Measurements from ENCODE around the gene BAIAP2L2.

The BAIAP2L2 gene

GRCh38 chr22:38067761-38068360 is 42.6 kb downstream of the BAIAP2L2 start:
- DNase-seq (ENCODE audit: low spot score), result no peak

GRCh38 chr22:38067028-38067415 is 43.5 kb downstream of the BAIAP2L2 start:
- DNase-seq (ENCODE audit: low spot score), result no peak

GRCh38 chr22:38066381-38067027 is 44.0 kb downstream of the BAIAP2L2 start:
- no peak for DNase-seq (ENCODE audit: low spot score)

GRCh38 chr22:38065539-38065938 is 44.9 kb downstream of the BAIAP2L2 start:
- no peak for DNase-seq (ENCODE audit: low spot score)

- no peak for DNase-seq (ENCODE audit: low spot score)
Measured at GRCh38 chr22:38062791-38063190, 47.7 kb downstream of the BAIAP2L2 start.

- peak; percentile 94 for DNase-seq (ENCODE audit: low spot score)
Measured at GRCh38 chr22:38056969-38057891, 53.3 kb downstream of the BAIAP2L2 start, which contains the start of gene PICK1. Gene PICK1 (plus strand): TSS chr22:38057404. CDS start chr22:38057810, 406 bp downstream.

GRCh38 chr22:38051900-38052862 is 58.3 kb downstream of the BAIAP2L2 start:
- DNase-seq (ENCODE audit: low spot score), result peak; percentile 92

GRCh38 chr22:38051261-38051660 is 59.2 kb downstream of the BAIAP2L2 start:
- DNase-seq (ENCODE audit: low spot score), result no peak

GRCh38 chr22:38050720-38051119 is 59.8 kb downstream of the BAIAP2L2 start:
- DNase-seq (ENCODE audit: low spot score), result no peak

GRCh38 chr22:38049812-38050619 is 60.5 kb downstream of the BAIAP2L2 start:
- no peak for DNase-seq (ENCODE audit: low spot score)

GRCh38 chr22:38046070-38046748 is 64.3 kb downstream of the BAIAP2L2 start:
- DNase-seq (ENCODE audit: low spot score), result no peak

GRCh38 chr22:38043151-38044039 is 67.1 kb downstream of the BAIAP2L2 start:
- no peak for DNase-seq (ENCODE audit: low spot score)

- DNase-seq (ENCODE audit: low spot score), result no peak
Measured at GRCh38 chr22:38042488-38042790, 68.0 kb downstream of the BAIAP2L2 start.

GRCh38 chr22:38041760-38042487 is 68.6 kb downstream of the BAIAP2L2 start:
- DNase-seq (ENCODE audit: low spot score), result no peak

- no peak for DNase-seq (ENCODE audit: low spot score)
Measured at GRCh38 chr22:38040953-38041759, 69.3 kb downstream of the BAIAP2L2 start.

GRCh38 chr22:38038890-38039812 is 71.3 kb downstream of the BAIAP2L2 start:
- DNase-seq (ENCODE audit: low spot score), result no peak

GRCh38 chr22:38038426-38038825 is 72.1 kb downstream of the BAIAP2L2 start:
- DNase-seq (ENCODE audit: low spot score), result no peak
